ENCODE results near the gene CHIT1.
"Not testable (repeated sequence)": the region's sequence is repeated elsewhere in the genome, so short reads cannot be mapped to it uniquely, and the experiment has no call there.

GRCh38 chr1:203234901-203235300, 5.4 kb upstream of the CHIT1 start:
- TF ChIP-seq CTCF, EP300 (IDR thresholded peaks at IDR 0.05): not testable (repeated sequence)

All from tibial nerve (tissue), 4 donors.